GM19035 (cell line): ENCODE results near the gene LDB3.
A peak's percentile ranks its signal among the peaks of the same experiment; 100 is the strongest.

Source experiments
- ATAC-seq: cut with Tn5 transposase; IDR thresholded peaks from one replicate; pipeline ENCODE4 v1.9.1; 2021; ENCODE audit not compliant: unreplicated experiment

The LDB3 gene

GRCh38 chr10:86684331-86685097 is 16.2 kb downstream of the LDB3 start:
- no peak for ATAC-seq

- no peak for ATAC-seq
Observed at GRCh38 chr10:86685416-86685815, 17.1 kb downstream of the LDB3 start.

GRCh38 chr10:86685893-86686632 is 17.8 kb downstream of the LDB3 start:
- ATAC-seq: no peak

- no peak for ATAC-seq
Observed at GRCh38 chr10:86686972-86687371, 18.7 kb downstream of the LDB3 start.

GRCh38 chr10:86687750-86688149 is 19.4 kb downstream of the LDB3 start:
- no peak for ATAC-seq

- ATAC-seq: peak; percentile 87
Observed at GRCh38 chr10:86688398-86688921, 20.1 kb downstream of the LDB3 start.

GRCh38 chr10:86689146-86689545 is 20.8 kb downstream of the LDB3 start:
- ATAC-seq: no peak

GRCh38 chr10:86690231-86690630 is 21.9 kb downstream of the LDB3 start:
- ATAC-seq: no peak

- ATAC-seq: no peak
Observed at GRCh38 chr10:86690657-86691084, 22.4 kb downstream of the LDB3 start.

GRCh38 chr10:86691333-86692022 is 23.2 kb downstream of the LDB3 start:
- no peak for ATAC-seq

GRCh38 chr10:86692023-86692514 is 23.8 kb downstream of the LDB3 start:
- no peak for ATAC-seq

GRCh38 chr10:86692664-86693063 is 24.4 kb downstream of the LDB3 start:
- no peak for ATAC-seq

GRCh38 chr10:86693275-86693674 is 25.0 kb downstream of the LDB3 start:
- no peak for ATAC-seq

- ATAC-seq: no peak
Observed at GRCh38 chr10:86693721-86694369, 25.5 kb downstream of the LDB3 start.

GRCh38 chr10:86698207-86698940 is 30.1 kb downstream of the LDB3 start:
- ATAC-seq: no peak

GRCh38 chr10:86699125-86699524 is 30.8 kb downstream of the LDB3 start:
- ATAC-seq: no peak

GRCh38 chr10:86699541-86699940 is 31.2 kb downstream of the LDB3 start:
- no peak for ATAC-seq

GRCh38 chr10:86699991-86700840 is 31.9 kb downstream of the LDB3 start:
- ATAC-seq: no peak
